ENCODE results near the gene ANKIB1. TPM values are rescaled to one million over a fixed set of nuclear protein-coding genes. Genes with fewer than 3 reads are reported as not detected.
"Not testable (repeated sequence)": the region's sequence is repeated elsewhere in the genome, so short reads cannot be mapped to it uniquely, and the experiment has no call there.

Gene ANKIB1
- total RNA-seq, 4 donors from 2014 or later: 34.1 to 66.1 (median 58.2) TPM

DNA sequence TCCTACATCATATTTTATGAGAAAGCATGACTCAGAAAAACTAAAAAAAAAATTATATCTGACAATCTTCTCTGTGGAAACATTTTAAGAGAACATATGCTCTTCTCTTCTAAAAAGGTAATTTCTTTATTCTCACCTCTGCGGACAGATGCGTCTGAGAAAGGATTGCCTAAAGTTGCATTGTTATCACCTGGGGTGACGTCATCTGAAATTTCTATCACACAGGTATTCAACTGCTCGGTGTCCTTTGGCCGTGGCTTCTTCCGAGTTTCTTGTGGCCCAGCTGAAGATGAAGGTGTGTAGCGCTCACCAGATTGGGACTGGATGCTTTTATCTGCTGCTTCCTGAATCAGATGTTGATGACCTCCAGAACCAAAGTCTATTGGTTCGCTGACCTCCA is 187.2 kb downstream of the ANKIB1 start:
- no peaks in the 10 kb centered on the region for H3K9me3 ChIP-seq
- 92% methylated on average over 8 of the region's 8 CpGs for WGBS
- DNase-seq (ENCODE audit: low spot score in 2 of 2): no peak

DNA sequence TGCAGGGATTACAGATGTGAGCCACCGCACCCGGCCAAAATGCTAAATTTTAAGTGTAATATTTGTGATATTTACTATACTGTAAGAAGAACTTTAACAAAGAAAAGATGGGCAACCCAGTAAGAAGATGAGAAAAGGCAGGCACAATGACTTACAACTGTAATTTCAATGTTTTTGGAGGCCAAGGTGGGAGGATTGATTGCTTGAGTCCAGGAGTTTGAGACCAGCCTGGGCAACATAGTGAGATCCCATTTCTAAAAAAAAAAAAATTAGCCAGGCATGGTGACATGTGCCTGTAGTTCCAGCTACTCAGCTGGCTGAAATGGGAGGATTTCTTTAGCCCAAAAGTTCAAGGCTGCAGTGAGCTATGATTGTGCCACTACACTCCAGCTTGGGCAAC is 189.8 kb downstream of the ANKIB1 start:
- H3K4me1 ChIP-seq: no peaks in the 10 kb centered on the region
- no peaks in the 10 kb centered on the region for H3K27me3 ChIP-seq
- 94% methylated on average over 2 of the region's 2 CpGs for WGBS
- H3K27ac ChIP-seq: no peak overlapping the region
- H3K4me3 ChIP-seq: no peak overlapping the region
- TF ChIP-seq EP300 (IDR thresholded peaks at IDR 0.05) (no peak), POLR2A (IDR thresholded peaks at IDR 0.05) (no peak), POLR2AphosphoS5 (IDR thresholded peaks at IDR 0.05) (no peak)
- TF ChIP-seq, protein P1, sequence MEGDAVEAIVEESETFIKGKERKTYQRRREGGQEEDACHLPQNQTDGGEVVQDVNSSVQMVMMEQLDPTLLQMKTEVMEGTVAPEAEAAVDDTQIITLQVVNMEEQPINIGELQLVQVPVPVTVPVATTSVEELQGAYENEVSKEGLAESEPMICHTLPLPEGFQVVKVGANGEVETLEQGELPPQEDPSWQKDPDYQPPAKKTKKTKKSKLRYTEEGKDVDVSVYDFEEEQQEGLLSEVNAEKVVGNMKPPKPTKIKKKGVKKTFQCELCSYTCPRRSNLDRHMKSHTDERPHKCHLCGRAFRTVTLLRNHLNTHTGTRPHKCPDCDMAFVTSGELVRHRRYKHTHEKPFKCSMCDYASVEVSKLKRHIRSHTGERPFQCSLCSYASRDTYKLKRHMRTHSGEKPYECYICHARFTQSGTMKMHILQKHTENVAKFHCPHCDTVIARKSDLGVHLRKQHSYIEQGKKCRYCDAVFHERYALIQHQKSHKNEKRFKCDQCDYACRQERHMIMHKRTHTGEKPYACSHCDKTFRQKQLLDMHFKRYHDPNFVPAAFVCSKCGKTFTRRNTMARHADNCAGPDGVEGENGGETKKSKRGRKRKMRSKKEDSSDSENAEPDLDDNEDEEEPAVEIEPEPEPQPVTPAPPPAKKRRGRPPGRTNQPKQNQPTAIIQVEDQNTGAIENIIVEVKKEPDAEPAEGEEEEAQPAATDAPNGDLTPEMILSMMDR (IDR thresholded peaks at IDR 0.05): no peak
- no peaks in the 10 kb centered on the region for H3K9me3 ChIP-seq
- no peaks in the 10 kb centered on the region for H3K36me3 ChIP-seq
- DNase-seq (ENCODE audit: low spot score in 2 of 2): no peak

More for the DNA sequence above, 187.2 kb downstream of the ANKIB1 start:
- H3K27me3 ChIP-seq: no peaks in the 10 kb centered on the region
- H3K4me3 ChIP-seq: no peak overlapping the region
- TF ChIP-seq POLR2AphosphoS5 (IDR thresholded peaks at IDR 0.05) (no peak), POLR2A (IDR thresholded peaks at IDR 0.05) (no peak), EP300 (IDR thresholded peaks at IDR 0.05) (no peak)
- TF ChIP-seq, protein P1 (IDR thresholded peaks at IDR 0.05): no peak
- no peak overlapping the region for H3K27ac ChIP-seq
- no peaks in the 10 kb centered on the region for H3K36me3 ChIP-seq
- H3K4me1 ChIP-seq: no peaks in the 10 kb centered on the region

DNA sequence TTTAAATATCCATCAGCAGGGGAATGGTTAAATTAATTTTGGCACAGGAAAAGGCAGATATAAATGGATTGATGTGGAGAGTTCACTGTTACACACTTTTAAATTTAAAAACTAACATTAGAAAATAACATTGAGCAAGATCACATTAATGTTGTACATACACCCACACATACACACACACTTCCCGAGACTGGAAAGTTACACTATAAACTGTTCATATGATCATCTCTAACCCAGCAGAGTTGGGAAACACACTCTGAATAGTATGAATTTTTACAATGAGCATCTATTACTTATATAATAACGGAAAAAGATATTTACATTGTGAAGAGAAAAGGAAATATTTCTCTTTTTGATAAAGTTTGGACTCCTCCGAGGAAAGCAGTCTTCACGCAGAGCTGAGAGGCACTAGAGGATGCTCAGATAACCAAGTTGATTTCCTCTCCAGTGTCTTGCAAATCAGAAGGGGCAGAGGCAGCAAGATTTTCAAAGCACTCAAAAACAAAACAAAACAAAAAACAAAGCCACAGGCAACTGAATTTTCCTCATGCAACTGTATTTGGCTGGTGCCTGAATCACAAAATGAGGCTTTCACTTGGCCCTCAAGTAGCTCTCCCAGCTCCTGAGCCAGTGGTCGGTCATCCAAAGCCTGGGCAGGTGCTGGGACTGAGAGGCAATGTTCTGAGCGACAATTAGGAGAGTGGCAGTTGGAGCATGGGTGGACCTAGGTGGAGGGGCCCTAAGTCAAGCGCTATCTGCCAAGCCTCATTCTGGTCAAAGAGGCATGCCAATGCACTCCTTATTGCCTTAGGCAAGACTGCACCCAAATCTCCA is 191.1 kb downstream of the ANKIB1 start:
- 70% methylated on average over 7 of the region's 7 CpGs for WGBS
- Histone ChIP-seq H3K27me3 (no peaks in the 10 kb centered on the region), H3K27ac (no peak overlapping the region), H3K36me3 (no peaks in the 10 kb centered on the region), H3K9me3 (no peaks in the 10 kb centered on the region), H3K4me1 (no peaks in the 10 kb centered on the region), H3K4me3 (no peak overlapping the region)
- TF ChIP-seq, protein P1 (IDR thresholded peaks at IDR 0.05): no peak
- TF ChIP-seq POLR2A (IDR thresholded peaks at IDR 0.05): no peak
- DNase-seq (ENCODE audit: low spot score in 2 of 2): no peak

DNA sequence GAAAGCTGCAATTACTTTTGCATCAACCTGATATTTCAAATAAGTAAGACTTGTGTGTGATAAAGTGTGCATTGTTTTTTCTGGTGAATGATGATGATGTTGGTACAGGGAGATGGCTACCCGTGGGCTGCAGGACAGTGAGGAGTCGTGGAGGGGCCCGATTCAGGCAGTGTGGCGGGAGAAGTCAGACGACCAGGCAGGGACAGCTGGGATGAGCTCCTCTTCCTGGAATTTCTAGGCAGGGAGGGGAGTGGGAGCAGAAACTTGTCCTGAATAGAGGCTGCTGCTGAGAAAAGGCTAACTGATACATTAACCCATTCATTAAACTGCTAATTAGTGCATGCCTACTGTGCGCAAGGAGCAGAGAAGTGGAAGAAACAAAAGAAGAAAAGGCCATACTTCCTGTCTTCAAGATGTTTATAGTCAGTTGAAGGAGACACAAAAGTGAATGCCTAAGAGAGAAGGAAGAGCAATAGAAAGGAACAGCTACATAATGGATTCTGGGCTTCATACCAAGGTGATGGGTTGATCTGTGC is 192.2 kb downstream of the ANKIB1 start:
- no peak overlapping the region for H3K4me3 ChIP-seq
- TF ChIP-seq POLR2A (IDR thresholded peaks at IDR 0.05) (no peak), POLR2AphosphoS5 (IDR thresholded peaks at IDR 0.05) (no peak), EP300 (IDR thresholded peaks at IDR 0.05) (no peak)
- TF ChIP-seq, protein P1 (IDR thresholded peaks at IDR 0.05): no peak
- no peaks in the 10 kb centered on the region for H3K27me3 ChIP-seq
- H3K27ac ChIP-seq: no peak overlapping the region
- no peaks in the 10 kb centered on the region for H3K36me3 ChIP-seq
- 82% methylated on average over 6 of the region's 6 CpGs for WGBS
- H3K4me1 ChIP-seq: no peaks in the 10 kb centered on the region
- no peaks in the 10 kb centered on the region for H3K9me3 ChIP-seq
- no peak for DNase-seq (ENCODE audit: low spot score in 2 of 2)

DNA sequence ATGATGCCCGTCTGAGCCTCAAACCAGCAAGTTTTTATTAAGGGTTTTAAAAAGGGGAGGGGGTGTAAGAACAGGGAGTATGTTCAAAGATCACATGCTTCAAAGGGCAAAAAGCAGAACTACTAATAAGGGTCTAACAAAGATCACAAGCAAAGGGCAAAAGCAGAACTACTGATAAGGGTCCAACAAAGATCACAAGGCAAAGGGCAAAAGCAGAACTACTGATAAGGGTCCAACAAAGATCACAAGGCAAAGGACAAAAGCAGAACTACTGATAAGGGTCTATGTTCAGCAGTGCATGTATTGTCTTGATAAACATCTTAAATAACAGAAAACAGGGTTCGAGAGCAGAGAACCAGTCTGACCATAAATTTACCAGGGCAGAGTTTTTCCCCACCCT is 196.9 kb downstream of the ANKIB1 start:
- not testable (repeated sequence) for H3K27me3 ChIP-seq; H3K36me3 ChIP-seq; H3K27ac ChIP-seq; DNase-seq (ENCODE audit: low spot score in 2 of 2); H3K4me3 ChIP-seq; H3K4me1 ChIP-seq; H3K9me3 ChIP-seq
- 87% methylated on average over 2 of the region's 2 CpGs for WGBS

Measured in suprapubic skin (tissue), 4 donors.